ENCODE data around the gene VAV3.

DNA sequence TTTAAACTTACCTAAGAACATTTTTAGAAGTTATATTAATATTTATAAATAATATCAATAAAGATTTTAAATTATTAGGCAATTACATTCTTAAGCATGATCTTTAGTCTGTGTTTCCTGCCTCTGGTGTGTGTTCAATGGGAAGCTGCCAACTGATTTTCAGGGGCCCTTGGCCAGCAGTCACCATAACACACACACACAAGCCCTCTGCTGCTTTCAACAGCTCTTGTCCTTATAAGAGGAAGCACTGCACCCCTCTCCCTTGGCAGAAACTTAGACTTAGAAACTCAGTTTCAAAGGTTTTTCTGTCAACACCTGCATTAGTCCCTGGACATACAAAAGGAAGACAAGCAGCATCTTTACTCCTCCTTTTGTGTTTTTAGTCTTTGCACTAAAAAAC is 81.4 kb downstream of the VAV3 start:
- TF ChIP-seq, protein P1, sequence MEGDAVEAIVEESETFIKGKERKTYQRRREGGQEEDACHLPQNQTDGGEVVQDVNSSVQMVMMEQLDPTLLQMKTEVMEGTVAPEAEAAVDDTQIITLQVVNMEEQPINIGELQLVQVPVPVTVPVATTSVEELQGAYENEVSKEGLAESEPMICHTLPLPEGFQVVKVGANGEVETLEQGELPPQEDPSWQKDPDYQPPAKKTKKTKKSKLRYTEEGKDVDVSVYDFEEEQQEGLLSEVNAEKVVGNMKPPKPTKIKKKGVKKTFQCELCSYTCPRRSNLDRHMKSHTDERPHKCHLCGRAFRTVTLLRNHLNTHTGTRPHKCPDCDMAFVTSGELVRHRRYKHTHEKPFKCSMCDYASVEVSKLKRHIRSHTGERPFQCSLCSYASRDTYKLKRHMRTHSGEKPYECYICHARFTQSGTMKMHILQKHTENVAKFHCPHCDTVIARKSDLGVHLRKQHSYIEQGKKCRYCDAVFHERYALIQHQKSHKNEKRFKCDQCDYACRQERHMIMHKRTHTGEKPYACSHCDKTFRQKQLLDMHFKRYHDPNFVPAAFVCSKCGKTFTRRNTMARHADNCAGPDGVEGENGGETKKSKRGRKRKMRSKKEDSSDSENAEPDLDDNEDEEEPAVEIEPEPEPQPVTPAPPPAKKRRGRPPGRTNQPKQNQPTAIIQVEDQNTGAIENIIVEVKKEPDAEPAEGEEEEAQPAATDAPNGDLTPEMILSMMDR (IDR thresholded peaks at IDR 0.05): no peak
- no peak for TF ChIP-seq EP300 (IDR thresholded peaks at IDR 0.05)
